ENCODE measurements around the gene MMP11. TPM values are rescaled to one million over a fixed set of nuclear protein-coding genes. Genes with fewer than 3 reads are reported as not detected.

Gene MMP11
- polyA plus RNA-seq, 1 donor = 12.7 TPM

DNA sequence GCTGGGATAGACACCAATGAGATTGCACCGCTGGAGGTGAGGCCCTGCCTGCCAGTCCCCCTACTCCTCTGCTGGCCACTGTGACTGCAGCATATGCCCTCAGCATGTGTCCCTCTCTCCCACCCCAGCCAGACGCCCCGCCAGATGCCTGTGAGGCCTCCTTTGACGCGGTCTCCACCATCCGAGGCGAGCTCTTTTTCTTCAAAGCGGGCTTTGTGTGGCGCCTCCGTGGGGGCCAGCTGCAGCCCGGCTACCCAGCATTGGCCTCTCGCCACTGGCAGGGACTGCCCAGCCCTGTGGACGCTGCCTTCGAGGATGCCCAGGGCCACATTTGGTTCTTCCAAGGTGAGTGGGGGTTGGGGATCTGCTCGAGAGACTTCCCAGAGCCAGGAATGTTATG is 8.4 kb downstream of the MMP11 start:
- Histone ChIP-seq H3K27me3 (ENCODE audit: control insufficient read depth, insufficient read depth, low read length) (no peaks in the 10 kb centered on the region), H3K4me3 (ENCODE audit: low read length) (no peak overlapping the region), H3K9me3 (ENCODE audit: control insufficient read depth, low read depth, low read length) (no peaks in the 10 kb centered on the region), H3K4me1 (ENCODE audit: control insufficient read depth, insufficient read depth, low read length) (peaks cover 57% of the 10 kb centered on the region), H3K36me3 (ENCODE audit: control insufficient read depth, insufficient read depth, low read length) (no peaks in the 10 kb centered on the region), H3K27ac (ENCODE audit: low read length) (peak overlapping the region; percentile 66)
- no CpG with 5 or more reads among the region's 15 CpGs for WGBS (ENCODE audit: insufficient coverage, low lambda C conversion rate)
- DNase-seq = no peak

DNA sequence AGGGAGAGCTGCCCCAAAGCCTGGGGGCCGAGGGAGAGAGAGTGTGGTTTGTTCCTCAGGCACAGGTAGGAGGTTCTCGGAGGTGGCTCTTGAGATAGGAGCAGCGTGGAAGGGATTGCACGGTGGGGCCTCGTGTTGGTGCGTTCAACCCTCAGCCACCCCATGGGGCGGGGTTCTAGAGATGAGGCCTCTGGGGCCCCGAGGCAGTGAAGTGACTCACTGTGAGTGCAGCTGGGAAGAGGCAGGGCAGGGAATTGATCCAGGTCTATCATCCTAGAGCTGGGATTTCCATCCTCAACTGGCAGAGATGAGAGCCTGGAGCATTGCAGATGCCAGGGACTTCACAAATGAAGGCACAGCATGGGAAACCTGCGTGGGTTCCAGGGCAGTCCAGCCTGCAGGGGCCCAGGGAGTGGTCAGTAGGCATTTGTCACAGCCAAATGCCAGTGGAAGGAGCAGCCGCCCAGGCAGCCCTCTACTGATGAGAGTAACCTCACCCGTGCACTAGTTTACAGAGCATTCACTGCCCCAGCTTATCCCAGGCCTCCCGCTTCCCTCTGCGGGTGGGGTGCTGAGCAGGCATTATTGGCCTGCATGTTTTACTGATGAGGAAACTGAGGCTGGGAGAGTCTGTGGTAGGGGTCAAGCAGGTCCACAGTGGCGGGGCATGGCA is 9.0 kb downstream of the MMP11 start:
- peaks cover 63% of the 10 kb centered on the region for H3K4me1 ChIP-seq (ENCODE audit: control insufficient read depth, insufficient read depth, low read length)

DNA sequence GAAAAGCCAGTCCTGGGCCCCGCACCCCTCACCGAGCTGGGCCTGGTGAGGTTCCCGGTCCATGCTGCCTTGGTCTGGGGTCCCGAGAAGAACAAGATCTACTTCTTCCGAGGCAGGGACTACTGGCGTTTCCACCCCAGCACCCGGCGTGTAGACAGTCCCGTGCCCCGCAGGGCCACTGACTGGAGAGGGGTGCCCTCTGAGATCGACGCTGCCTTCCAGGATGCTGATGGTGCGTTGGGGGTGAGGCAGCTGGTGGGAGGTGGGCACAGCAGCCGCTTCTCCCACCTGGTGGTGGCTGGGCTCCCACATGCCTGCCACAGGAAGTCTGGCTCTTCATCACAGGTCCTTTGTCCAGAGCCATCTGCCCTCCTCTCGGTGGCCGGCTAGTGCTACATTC is 9.6 kb downstream of the MMP11 start:
- Histone ChIP-seq H3K27ac (ENCODE audit: low read length) (peak overlapping the region; percentile 66), H3K4me1 (ENCODE audit: control insufficient read depth, insufficient read depth, low read length) (peaks cover 63% of the 10 kb centered on the region), H3K9me3 (ENCODE audit: control insufficient read depth, low read depth, low read length) (no peaks in the 10 kb centered on the region), H3K27me3 (ENCODE audit: control insufficient read depth, insufficient read depth, low read length) (no peaks in the 10 kb centered on the region), H3K36me3 (ENCODE audit: control insufficient read depth, insufficient read depth, low read length) (no peaks in the 10 kb centered on the region), H3K4me3 (ENCODE audit: low read length) (no peak overlapping the region)
- DNase-seq = no peak
- no CpG with 5 or more reads among the region's 16 CpGs for WGBS (ENCODE audit: insufficient coverage, low lambda C conversion rate)

More for the DNA sequence above, 9.0 kb downstream of the MMP11 start:
- peak; percentile 83 to 89 for DNase-seq
- no peaks in the 10 kb centered on the region for H3K36me3 ChIP-seq (ENCODE audit: control insufficient read depth, insufficient read depth, low read length)
- no peak overlapping the region for H3K4me3 ChIP-seq (ENCODE audit: low read length)
- 50% methylated on average over 1 of the region's 14 CpGs for WGBS (ENCODE audit: insufficient coverage, low lambda C conversion rate)
- H3K27me3 ChIP-seq (ENCODE audit: control insufficient read depth, insufficient read depth, low read length) = no peaks in the 10 kb centered on the region
- peak overlapping the region; percentile 66 for H3K27ac ChIP-seq (ENCODE audit: low read length)
- H3K9me3 ChIP-seq (ENCODE audit: control insufficient read depth, low read depth, low read length) = no peaks in the 10 kb centered on the region

DNA sequence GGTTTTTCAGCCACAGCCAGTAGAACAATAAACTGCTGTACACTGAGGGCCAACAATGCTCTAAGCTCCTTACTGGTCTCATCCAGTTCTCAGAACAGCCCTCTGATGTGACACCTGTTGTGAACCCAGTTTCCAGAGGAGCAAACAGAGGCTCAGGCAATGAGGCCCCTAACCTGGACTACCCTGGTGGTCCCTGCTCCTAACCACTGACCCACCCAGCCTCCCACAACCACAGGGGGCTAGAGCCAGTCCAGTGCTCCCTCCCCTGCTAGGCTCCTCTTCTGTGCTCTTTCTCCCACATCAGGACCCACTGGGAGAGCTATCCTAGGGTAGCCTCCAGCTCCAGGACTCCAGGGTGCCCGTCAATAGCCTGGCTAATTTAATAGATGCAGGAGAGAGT is 10.1 kb downstream of the MMP11 start:
- no peaks in the 10 kb centered on the region for H3K9me3 ChIP-seq (ENCODE audit: control insufficient read depth, low read depth, low read length)
- H3K27ac ChIP-seq (ENCODE audit: low read length) = peak overlapping the region; percentile 66
- H3K27me3 ChIP-seq (ENCODE audit: control insufficient read depth, insufficient read depth, low read length) = no peaks in the 10 kb centered on the region
- no CpG with 5 or more reads among the region's 1 CpG for WGBS (ENCODE audit: insufficient coverage, low lambda C conversion rate)
- no peak for DNase-seq
- H3K4me1 ChIP-seq (ENCODE audit: control insufficient read depth, insufficient read depth, low read length) = peaks cover 62% of the 10 kb centered on the region
- no peaks in the 10 kb centered on the region for H3K36me3 ChIP-seq (ENCODE audit: control insufficient read depth, insufficient read depth, low read length)
- H3K4me3 ChIP-seq (ENCODE audit: low read length) = no peak overlapping the region

DNA sequence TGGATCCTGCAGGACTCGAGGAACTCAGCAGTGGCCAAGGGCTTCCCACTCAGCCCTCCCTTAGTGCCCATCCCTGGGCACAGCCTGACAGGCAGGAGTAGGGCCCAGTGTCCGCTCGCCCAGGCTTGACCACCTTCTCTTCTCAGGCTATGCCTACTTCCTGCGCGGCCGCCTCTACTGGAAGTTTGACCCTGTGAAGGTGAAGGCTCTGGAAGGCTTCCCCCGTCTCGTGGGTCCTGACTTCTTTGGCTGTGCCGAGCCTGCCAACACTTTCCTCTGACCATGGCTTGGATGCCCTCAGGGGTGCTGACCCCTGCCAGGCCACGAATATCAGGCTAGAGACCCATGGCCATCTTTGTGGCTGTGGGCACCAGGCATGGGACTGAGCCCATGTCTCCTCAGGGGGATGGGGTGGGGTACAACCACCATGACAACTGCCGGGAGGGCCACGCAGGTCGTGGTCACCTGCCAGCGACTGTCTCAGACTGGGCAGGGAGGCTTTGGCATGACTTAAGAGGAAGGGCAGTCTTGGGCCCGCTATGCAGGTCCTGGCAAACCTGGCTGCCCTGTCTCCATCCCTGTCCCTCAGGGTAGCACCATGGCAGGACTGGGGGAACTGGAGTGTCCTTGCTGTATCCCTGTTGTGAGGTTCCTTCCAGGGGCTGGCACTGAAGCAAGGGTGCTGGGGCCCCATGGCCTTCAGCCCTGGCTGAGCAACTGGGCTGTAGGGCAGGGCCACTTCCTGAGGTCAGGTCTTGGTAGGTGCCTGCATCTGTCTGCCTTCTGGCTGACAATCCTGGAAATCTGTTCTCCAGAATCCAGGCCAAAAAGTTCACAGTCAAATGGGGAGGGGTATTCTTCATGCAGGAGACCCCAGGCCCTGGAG is 10.9 kb downstream of the MMP11 start:
- Histone ChIP-seq H3K9me3 (ENCODE audit: control insufficient read depth, low read depth, low read length) (no peaks in the 10 kb centered on the region), H3K27ac (ENCODE audit: low read length) (peak overlapping the region; percentile 70), H3K4me3 (ENCODE audit: low read length) (no peak overlapping the region), H3K27me3 (ENCODE audit: control insufficient read depth, insufficient read depth, low read length) (no peaks in the 10 kb centered on the region), H3K36me3 (ENCODE audit: control insufficient read depth, insufficient read depth, low read length) (no peaks in the 10 kb centered on the region), H3K4me1 (ENCODE audit: control insufficient read depth, insufficient read depth, low read length) (peaks cover 57% of the 10 kb centered on the region)
- no CpG with 5 or more reads among the region's 15 CpGs for WGBS (ENCODE audit: insufficient coverage, low lambda C conversion rate)
- peak in 1 of 2 donors; percentile 53 for DNase-seq

DNA sequence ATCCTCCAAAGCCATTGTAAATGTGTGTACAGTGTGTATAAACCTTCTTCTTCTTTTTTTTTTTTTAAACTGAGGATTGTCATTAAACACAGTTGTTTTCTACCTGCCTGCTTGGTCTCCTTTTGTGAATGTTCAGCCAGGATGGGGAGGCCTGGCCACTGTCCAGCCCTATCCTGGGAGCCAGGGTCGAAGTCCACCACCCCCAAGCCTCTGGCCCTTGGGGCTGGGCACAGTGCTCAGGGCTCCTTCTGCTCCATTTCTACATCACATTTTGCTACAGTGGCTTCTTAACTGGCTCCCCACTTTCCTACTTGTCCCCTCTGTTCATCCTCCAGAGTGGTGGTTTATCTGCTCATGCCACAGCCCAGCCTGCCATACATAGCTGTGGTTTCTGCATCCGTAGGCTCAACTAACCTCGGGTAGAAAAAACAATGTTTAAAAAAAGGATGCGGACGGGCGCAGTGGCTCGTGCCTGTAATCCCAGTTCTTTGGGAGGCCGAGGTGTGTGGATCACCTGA is 11.6 kb downstream of the MMP11 start:
- H3K27me3 ChIP-seq (ENCODE audit: control insufficient read depth, insufficient read depth, low read length) = no peaks in the 10 kb centered on the region
- no peaks in the 10 kb centered on the region for H3K36me3 ChIP-seq (ENCODE audit: control insufficient read depth, insufficient read depth, low read length)
- H3K9me3 ChIP-seq (ENCODE audit: control insufficient read depth, low read depth, low read length) = no peaks in the 10 kb centered on the region
- peaks cover 52% of the 10 kb centered on the region for H3K4me1 ChIP-seq (ENCODE audit: control insufficient read depth, insufficient read depth, low read length)
- H3K4me3 ChIP-seq (ENCODE audit: low read length) = no peak overlapping the region
- peak in 1 of 2 donors; percentile 55 for DNase-seq
- WGBS (ENCODE audit: insufficient coverage, low lambda C conversion rate) = no CpG with 5 or more reads among the region's 8 CpGs
- H3K27ac ChIP-seq (ENCODE audit: low read length) = peak overlapping the region; percentile 70

DNA sequence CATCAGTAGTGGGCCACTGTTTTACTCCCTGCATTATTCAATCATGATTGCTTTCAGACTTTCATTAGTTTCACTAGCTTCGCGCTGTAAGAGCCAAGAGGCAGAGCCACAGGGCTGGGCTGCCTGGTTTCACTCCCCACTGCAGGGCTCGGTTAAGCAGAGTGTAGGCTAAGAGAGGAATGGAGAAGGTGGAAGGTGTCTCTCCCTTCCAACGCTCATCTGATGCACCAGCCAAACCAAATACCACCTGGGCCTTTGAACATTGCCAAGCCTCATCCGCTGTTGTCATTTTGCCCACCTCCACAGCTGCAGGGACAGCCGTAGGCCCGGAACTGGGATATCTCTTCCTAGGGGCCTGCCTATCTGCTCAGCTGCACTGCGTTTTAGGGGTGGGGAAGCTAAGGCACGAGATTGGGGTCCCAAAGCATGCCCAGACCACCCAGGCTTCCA is 13.6 kb downstream of the MMP11 start:
- peak in 1 of 2 donors; percentile 8 for DNase-seq
- peak overlapping the region; percentile 84 for H3K4me3 ChIP-seq (ENCODE audit: low read length)
- H3K4me1 ChIP-seq (ENCODE audit: control insufficient read depth, insufficient read depth, low read length) = peaks cover 43% of the 10 kb centered on the region
- no peaks in the 10 kb centered on the region for H3K9me3 ChIP-seq (ENCODE audit: control insufficient read depth, low read depth, low read length)
- no CpG with 5 or more reads among the region's 9 CpGs for WGBS (ENCODE audit: insufficient coverage, low lambda C conversion rate)
- peak overlapping the region; percentile 99 for H3K27ac ChIP-seq (ENCODE audit: low read length)
- H3K27me3 ChIP-seq (ENCODE audit: control insufficient read depth, insufficient read depth, low read length) = no peaks in the 10 kb centered on the region
- H3K36me3 ChIP-seq (ENCODE audit: control insufficient read depth, insufficient read depth, low read length) = peaks cover 9% of the 10 kb centered on the region

DNA sequence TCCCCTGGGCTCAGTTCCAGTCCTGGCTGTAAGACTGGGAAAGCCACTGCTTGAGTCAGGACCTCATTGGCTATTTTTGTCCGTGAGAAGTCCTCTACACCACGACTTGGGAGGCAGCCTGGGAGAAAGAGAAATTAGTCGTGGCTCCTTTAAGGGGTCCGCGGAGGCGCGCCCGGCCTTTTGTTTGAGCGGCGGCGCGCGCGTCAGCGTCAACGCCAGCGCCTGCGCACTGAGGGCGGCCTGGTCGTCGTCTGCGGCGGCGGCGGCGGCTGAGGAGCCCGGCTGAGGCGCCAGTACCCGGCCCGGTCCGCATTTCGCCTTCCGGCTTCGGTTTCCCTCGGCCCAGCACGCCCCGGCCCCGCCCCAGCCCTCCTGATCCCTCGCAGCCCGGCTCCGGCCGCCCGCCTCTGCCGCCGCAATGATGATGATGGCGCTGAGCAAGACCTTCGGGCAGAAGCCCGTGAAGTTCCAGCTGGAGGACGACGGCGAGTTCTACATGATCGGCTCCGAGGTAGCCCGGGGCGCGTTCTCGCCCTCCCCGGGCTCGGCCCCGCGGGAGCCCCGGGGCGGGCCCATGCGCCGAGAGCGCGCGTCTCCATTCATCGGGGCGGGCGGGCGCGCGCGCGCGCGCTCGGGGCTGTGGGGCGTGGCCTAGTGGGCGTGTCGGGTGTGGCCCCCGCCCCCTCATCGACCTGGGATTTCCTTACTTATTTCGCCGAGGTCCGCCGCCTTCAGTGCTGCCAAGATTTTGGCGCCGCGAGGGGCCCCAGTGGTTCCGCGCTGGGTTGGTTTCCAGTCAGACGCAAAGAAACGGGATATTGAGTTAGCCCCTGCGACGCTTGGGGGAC is 14.3 kb downstream of the MMP11 start, which contains the start of gene SMARCB1:
TSS of gene SMARCB1 (plus strand) at position 215 of the 848 bp plus-strand sequence. CDS start at position 419, 204 bp downstream.
- WGBS (ENCODE audit: insufficient coverage, low lambda C conversion rate) = no CpG with 5 or more reads among the region's 97 CpGs
- peak; percentile 89 to 95 for DNase-seq
- peak within 1 kb of the TSS; percentile 99 for H3K27ac ChIP-seq (ENCODE audit: low read length)
- H3K36me3 ChIP-seq (ENCODE audit: control insufficient read depth, insufficient read depth, low read length) = peaks cover 16% of the 10 kb centered on the region
- no peaks in the 10 kb centered on the region for H3K9me3 ChIP-seq (ENCODE audit: control insufficient read depth, low read depth, low read length)
- H3K4me3 ChIP-seq (ENCODE audit: low read length) = peak within 1 kb of the TSS; percentile 84
- H3K27me3 ChIP-seq (ENCODE audit: control insufficient read depth, insufficient read depth, low read length) = no peaks in the 10 kb centered on the region
- peaks cover 36% of the 10 kb centered on the region for H3K4me1 ChIP-seq (ENCODE audit: control insufficient read depth, insufficient read depth, low read length)

DNA sequence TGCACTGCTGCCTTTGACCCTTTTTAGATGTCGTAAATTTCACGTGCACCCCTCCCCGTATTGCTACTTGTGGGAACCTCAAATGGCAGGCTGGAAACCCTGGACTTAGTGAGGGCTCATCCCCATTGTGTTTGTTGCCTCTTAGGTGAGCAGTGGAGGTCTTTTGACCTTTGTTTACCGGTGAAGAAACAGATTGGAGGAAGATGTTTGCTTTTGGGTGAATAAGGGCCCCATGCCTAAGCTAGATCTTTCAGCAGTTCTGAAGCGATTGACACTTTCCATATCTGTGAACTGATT is 14.9 kb downstream of the MMP11 start:
- no peaks in the 10 kb centered on the region for H3K27me3 ChIP-seq (ENCODE audit: control insufficient read depth, insufficient read depth, low read length)
- DNase-seq = no peak
- H3K9me3 ChIP-seq (ENCODE audit: control insufficient read depth, low read depth, low read length) = no peaks in the 10 kb centered on the region
- WGBS (ENCODE audit: insufficient coverage, low lambda C conversion rate) = 0% methylated on average over 1 of the region's 5 CpGs
- peaks cover 31% of the 10 kb centered on the region for H3K4me1 ChIP-seq (ENCODE audit: control insufficient read depth, insufficient read depth, low read length)
- peak overlapping the region; percentile 9 for H3K27ac ChIP-seq (ENCODE audit: low read length)
- H3K4me3 ChIP-seq (ENCODE audit: low read length) = peak overlapping the region; percentile 84
- H3K36me3 ChIP-seq (ENCODE audit: control insufficient read depth, insufficient read depth, low read length) = peaks cover 21% of the 10 kb centered on the region

DNA sequence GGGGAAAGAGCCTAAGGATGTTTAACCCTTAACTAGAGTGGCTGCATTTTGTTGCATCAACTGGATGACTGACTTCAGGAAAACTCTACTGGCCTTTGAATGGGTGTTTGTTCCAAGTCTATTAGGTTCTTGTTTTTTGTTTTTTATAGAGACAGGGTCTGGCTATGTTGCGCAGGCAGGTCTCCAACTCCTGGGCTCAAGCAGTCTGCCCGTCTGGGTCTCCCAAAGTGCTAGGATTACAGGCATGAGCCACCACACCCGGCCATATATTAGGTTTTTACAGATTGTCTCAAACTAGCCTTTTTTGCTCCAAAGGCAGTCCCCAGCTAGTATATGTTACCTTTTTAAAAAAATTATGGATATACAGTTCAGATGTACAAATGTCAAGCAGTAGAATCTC is 15.3 kb downstream of the MMP11 start:
- H3K4me3 ChIP-seq (ENCODE audit: low read length) = peak overlapping the region; percentile 84
- H3K27me3 ChIP-seq (ENCODE audit: control insufficient read depth, insufficient read depth, low read length) = no peaks in the 10 kb centered on the region
- no peak overlapping the region for H3K27ac ChIP-seq (ENCODE audit: low read length)
- peaks cover 25% of the 10 kb centered on the region for H3K36me3 ChIP-seq (ENCODE audit: control insufficient read depth, insufficient read depth, low read length)
- no peaks in the 10 kb centered on the region for H3K9me3 ChIP-seq (ENCODE audit: control insufficient read depth, low read depth, low read length)
- peaks cover 27% of the 10 kb centered on the region for H3K4me1 ChIP-seq (ENCODE audit: control insufficient read depth, insufficient read depth, low read length)
- 100% methylated on average over 1 of the region's 3 CpGs for WGBS (ENCODE audit: insufficient coverage, low lambda C conversion rate)
- no peak for DNase-seq

Data from large intestine (tissue), 3 donors.